CD4-positive, CD25-positive, alpha-beta regulatory T cell (primary cell): ENCODE measurements around the gene TMEM87A. TPM values are rescaled to one million over a fixed set of nuclear protein-coding genes. Genes with fewer than 3 reads are reported as not detected.
A peak's percentile ranks its signal among the peaks of the same experiment; 100 is the strongest.
"Not testable (repeated sequence)": the region's sequence is repeated elsewhere in the genome, so short reads cannot be mapped to it uniquely, and the experiment has no call there.

Experiments used
- ATAC-seq, 2 donors: fragments of 150-1000 bp; cut with Tn5 transposase; one replicate each; pipeline ENCODE4 v1.10.0; 2021; ENCODE audit warnings: low read depth in 2 of 2, moderate number of reproducible peaks in 2 of 2, moderate library complexity in 1 of 2
- DNase-seq, 3 donors: peaks; one replicate each; pipeline versions ENCODE4 v3.0.0 to v3.0.0-alpha.2; 2012 to 2022; ENCODE audit warnings: mixed read lengths in 1 of 3
- H3K27ac ChIP-seq: one replicate; pipeline ENCODE4 v1.7.0; 2013; ENCODE audit warnings: mild to moderate bottlenecking, low read length; ENCODE audit not compliant: insufficient read depth, poor library complexity, severe bottlenecking
- H3K27me3 ChIP-seq: one replicate; pipeline ENCODE4 v1.7.0; 2013; ENCODE audit warnings: low read length; ENCODE audit not compliant: control insufficient read depth, insufficient read depth
- H3K36me3 ChIP-seq: one replicate; pipeline ENCODE4 v1.7.0; 2013; ENCODE audit warnings: mild to moderate bottlenecking, low read length, moderate library complexity; ENCODE audit not compliant: control insufficient read depth, insufficient read depth
- H3K4me1 ChIP-seq: 2 replicates; pipeline ENCODE4 v1.7.0; 2013; ENCODE audit warnings: mild to moderate bottlenecking, low read length; ENCODE audit not compliant: insufficient read depth, control insufficient read depth, poor library complexity, severe bottlenecking
- H3K4me3 ChIP-seq: one replicate; pipeline ENCODE4 v1.7.0; 2013; ENCODE audit warnings: low read depth, mild to moderate bottlenecking, low read length, moderate library complexity
- H3K9me3 ChIP-seq, 2 experiments: 1 replicate in 1 of 2; 2 replicates in 1 of 2; pipeline ENCODE4 v1.7.0; 2013; ENCODE audit warnings: low read length in 2 of 2, mild to moderate bottlenecking in 1 of 2, moderate library complexity in 1 of 2; ENCODE audit not compliant: control insufficient read depth in 2 of 2
- H3K27ac Mint-ChIP-seq, 3 donors: one replicate each; pipeline ENCODE4 v1.8.0; 2020 to 2022; ENCODE audit warnings: mild to moderate bottlenecking in 3 of 3, mixed read lengths in 3 of 3, moderate library complexity in 2 of 3
- H3K27me3 Mint-ChIP-seq: one replicate; pipeline ENCODE4 v1.8.0; 2022; ENCODE audit warnings: mild to moderate bottlenecking, mixed read lengths
- H3K36me3 Mint-ChIP-seq: one replicate; pipeline ENCODE4 v1.8.0; 2020; ENCODE audit warnings: mixed read lengths
- H3K4me1 Mint-ChIP-seq, 4 donors: one replicate each; pipeline ENCODE4 v1.8.0; 2020 to 2022; ENCODE audit warnings: mixed read lengths in 4 of 4, mild to moderate bottlenecking in 1 of 4
- H3K4me3 Mint-ChIP-seq, 4 donors: one replicate each; pipeline ENCODE4 v1.8.0; 2020 to 2022; ENCODE audit warnings: mild to moderate bottlenecking in 4 of 4, mixed read lengths in 4 of 4, moderate library complexity in 3 of 4
- H3K9me3 Mint-ChIP-seq, 7 donors: one replicate each; pipeline ENCODE4 v1.8.0; 2020 to 2022; ENCODE audit warnings: mixed read lengths in 7 of 7, mild to moderate bottlenecking in 3 of 7, moderate library complexity in 2 of 7
- polyA plus RNA-seq, 4 donors: library from polyadenylated mRNA; unstranded; fragments of 300-500 nt; fragmentation: Illumina TruSeq; gene quantifications; one replicate each; pipeline ENCODE4 v1.2.3, GENCODE V29; 2021
- total RNA-seq: library from RNA; stranded (reverse); gene quantifications from one replicate; pipeline ENCODE4 v1.2.3, GENCODE V29; 2022

Gene TMEM87A
- total and polyA plus RNA-seq, 5 donors from 2014 or later, result 60.8 to 82.1 (median 68.1) TPM

- H3K36me3 ChIP-seq, H3K27ac ChIP-seq, H3K27me3 Mint-ChIP-seq, DNase-seq, H3K9me3 ChIP-seq, H3K4me1 ChIP-seq, H3K4me1 Mint-ChIP-seq, H3K4me3 Mint-ChIP-seq, H3K27me3 ChIP-seq, H3K27ac Mint-ChIP-seq, H3K4me3 ChIP-seq, ATAC-seq: not testable (repeated sequence)
- peaks cover 40% of the 10 kb centered on the region for H3K36me3 Mint-ChIP-seq
- H3K9me3 Mint-ChIP-seq, result peaks cover 2 to 17% (median 7%) of the 10 kb centered on the region in 7 donors
Measured at GRCh38 chr15:42301004-42301403, 27.8 kb upstream of the TMEM87A start.

GRCh38 chr15:42289166-42289565, 15.9 kb upstream of the TMEM87A start:
- Mint-ChIP-seq H3K9me3 (no peaks in the 10 kb centered on the region), H3K27ac (peak overlapping the region in 1 of 3 donors; percentile 71), H3K36me3 (peaks cover 70% of the 10 kb centered on the region), H3K4me3 (no peak overlapping the region), H3K27me3 (no peaks in the 10 kb centered on the region), H3K4me1 (peaks cover 0 to 3% (median 0%) of the 10 kb centered on the region in 4 donors)
- ATAC-seq (no peak), DNase-seq (no peak)
- Histone ChIP-seq H3K36me3 (peaks cover 51% of the 10 kb centered on the region), H3K4me3 (no peak overlapping the region), H3K9me3 (no peaks in the 10 kb centered on the region), H3K27ac (no peak overlapping the region), H3K27me3 (no peaks in the 10 kb centered on the region), H3K4me1 (no peaks in the 10 kb centered on the region)

GRCh38 chr15:42287931-42288330, 14.7 kb upstream of the TMEM87A start:
- H3K36me3 ChIP-seq, result peaks cover 57% of the 10 kb centered on the region

DNA sequence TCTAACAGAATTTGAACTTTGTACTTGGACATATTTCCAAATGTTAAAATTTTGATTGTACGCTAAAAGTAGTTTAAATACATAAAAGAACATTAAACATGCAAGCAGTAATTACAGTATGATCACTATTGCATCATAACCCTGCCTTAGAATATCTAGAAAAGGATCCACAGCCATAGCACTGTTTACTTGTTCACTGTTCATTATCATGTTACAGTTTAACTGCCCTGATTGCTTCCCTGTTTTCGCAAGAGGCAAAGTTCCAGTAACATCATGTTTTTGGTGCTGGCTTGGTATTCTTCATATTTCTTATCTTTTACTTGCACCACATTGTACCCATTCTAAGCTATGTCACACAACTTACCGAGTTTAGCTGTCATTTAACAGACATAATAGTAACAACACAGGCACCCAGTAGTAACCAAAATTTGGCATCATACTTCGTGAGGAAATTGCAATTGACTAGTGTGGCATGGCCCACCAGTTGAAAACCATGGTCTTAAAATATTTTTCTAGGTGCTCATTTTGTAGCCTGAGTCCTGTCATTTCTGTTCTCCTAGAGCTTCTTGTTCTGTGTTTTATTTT, 13.3 kb upstream of the TMEM87A start:
- no peaks in the 10 kb centered on the region for H3K27me3 Mint-ChIP-seq

More at GRCh38 chr15:42287931-42288330, 14.7 kb upstream of the TMEM87A start:
- Mint-ChIP-seq H3K4me3 (no peak overlapping the region), H3K9me3 (no peaks in the 10 kb centered on the region), H3K27me3 (no peaks in the 10 kb centered on the region), H3K36me3 (peaks cover 58% of the 10 kb centered on the region), H3K27ac (no peak overlapping the region), H3K4me1 (peaks cover 0 to 4% (median 1%) of the 10 kb centered on the region in 4 donors)
- Histone ChIP-seq H3K4me1 (no peaks in the 10 kb centered on the region), H3K9me3 (no peaks in the 10 kb centered on the region), H3K27ac (no peak overlapping the region), H3K4me3 (no peak overlapping the region), H3K27me3 (no peaks in the 10 kb centered on the region)
- ATAC-seq, result no peak
- no peak for DNase-seq

GRCh38 chr15:42285034-42285433, 11.8 kb upstream of the TMEM87A start:
- peaks cover 45% of the 10 kb centered on the region for H3K36me3 Mint-ChIP-seq
- no peaks in the 10 kb centered on the region for H3K9me3 Mint-ChIP-seq
- Histone ChIP-seq H3K9me3 (no peaks in the 10 kb centered on the region), H3K4me3 (no peak overlapping the region), H3K4me1 (no peaks in the 10 kb centered on the region), H3K27me3 (no peaks in the 10 kb centered on the region), H3K36me3 (peaks cover 54% of the 10 kb centered on the region), H3K27ac (no peak overlapping the region)
- DNase-seq (no peak), ATAC-seq (no peak)
- H3K4me1 Mint-ChIP-seq, result peaks cover 0 to 6% (median 1%) of the 10 kb centered on the region in 4 donors
- H3K4me3 Mint-ChIP-seq, result no peak overlapping the region
- H3K27me3 Mint-ChIP-seq, result no peaks in the 10 kb centered on the region
- no peak overlapping the region for H3K27ac Mint-ChIP-seq

More for the DNA sequence above, 13.3 kb upstream of the TMEM87A start:
- DNase-seq (no peak), ATAC-seq (no peak)
- Mint-ChIP-seq H3K9me3 (no peaks in the 10 kb centered on the region), H3K4me3 (no peak overlapping the region), H3K4me1 (peaks cover 0 to 6% (median 1%) of the 10 kb centered on the region in 4 donors), H3K36me3 (peaks cover 50% of the 10 kb centered on the region), H3K27ac (no peak overlapping the region)
- Histone ChIP-seq H3K9me3 (no peaks in the 10 kb centered on the region), H3K4me1 (no peaks in the 10 kb centered on the region), H3K4me3 (no peak overlapping the region), H3K27ac (no peak overlapping the region), H3K27me3 (no peaks in the 10 kb centered on the region), H3K36me3 (peaks cover 52% of the 10 kb centered on the region)

- Histone ChIP-seq H3K27ac (no peak overlapping the region), H3K27me3 (no peaks in the 10 kb centered on the region), H3K9me3 (no peaks in the 10 kb centered on the region), H3K36me3 (peaks cover 54% of the 10 kb centered on the region), H3K4me1 (no peaks in the 10 kb centered on the region), H3K4me3 (no peak overlapping the region)
- Mint-ChIP-seq H3K4me3 (no peak overlapping the region), H3K4me1 (peaks cover 0 to 6% (median 1%) of the 10 kb centered on the region in 4 donors), H3K9me3 (no peaks in the 10 kb centered on the region), H3K27ac (no peak overlapping the region), H3K27me3 (no peaks in the 10 kb centered on the region), H3K36me3 (peaks cover 43% of the 10 kb centered on the region)
- ATAC-seq (no peak), DNase-seq (no peak)
Measured at GRCh38 chr15:42284551-42284950, 11.3 kb upstream of the TMEM87A start.

GRCh38 chr15:42283671-42284070, 10.4 kb upstream of the TMEM87A start:
- H3K36me3 Mint-ChIP-seq, result peaks cover 37% of the 10 kb centered on the region
- no peaks in the 10 kb centered on the region for H3K4me1 ChIP-seq
- DNase-seq (no peak), ATAC-seq (no peak)
- H3K4me3 Mint-ChIP-seq, result no peak overlapping the region
- no peak overlapping the region for H3K27ac Mint-ChIP-seq
- no peak overlapping the region for H3K27ac ChIP-seq
- H3K36me3 ChIP-seq, result peaks cover 58% of the 10 kb centered on the region
- H3K9me3 ChIP-seq, result no peaks in the 10 kb centered on the region
- no peaks in the 10 kb centered on the region for H3K9me3 Mint-ChIP-seq
- H3K27me3 ChIP-seq, result no peaks in the 10 kb centered on the region
- H3K4me1 Mint-ChIP-seq, result peaks cover 0 to 6% (median 1%) of the 10 kb centered on the region in 4 donors
- no peak overlapping the region for H3K4me3 ChIP-seq
- no peaks in the 10 kb centered on the region for H3K27me3 Mint-ChIP-seq

DNA sequence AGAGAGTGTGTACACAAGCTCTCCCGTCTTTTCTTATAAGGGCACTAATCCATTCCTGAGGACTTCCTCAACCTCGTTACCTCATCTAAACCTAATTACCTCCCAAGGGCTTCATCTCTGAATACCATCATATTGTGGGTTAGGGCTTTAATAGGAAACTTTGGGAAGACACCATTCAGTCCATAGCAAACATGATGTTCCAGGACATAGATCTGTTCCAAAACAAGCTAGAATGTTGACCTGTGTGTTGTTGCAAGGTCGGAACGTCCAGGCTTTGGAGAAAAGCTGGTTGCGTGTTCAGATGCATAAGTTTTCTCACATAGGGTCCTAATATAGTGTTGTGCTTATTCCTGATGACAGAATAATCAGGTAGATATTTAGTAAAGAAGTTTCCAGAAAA, 9.7 kb upstream of the TMEM87A start:
- H3K9me3 Mint-ChIP-seq, result no peaks in the 10 kb centered on the region
- no peak overlapping the region for H3K27ac Mint-ChIP-seq
- Histone ChIP-seq H3K27me3 (no peaks in the 10 kb centered on the region), H3K4me1 (no peaks in the 10 kb centered on the region), H3K9me3 (no peaks in the 10 kb centered on the region), H3K4me3 (no peak overlapping the region), H3K36me3 (peaks cover 51% of the 10 kb centered on the region), H3K27ac (no peak overlapping the region)
- DNase-seq (no peak), ATAC-seq (no peak)
- no peak overlapping the region for H3K4me3 Mint-ChIP-seq
- H3K36me3 Mint-ChIP-seq, result peaks cover 31% of the 10 kb centered on the region
- H3K4me1 Mint-ChIP-seq, result peaks cover 0 to 6% (median 1%) of the 10 kb centered on the region in 4 donors
- H3K27me3 Mint-ChIP-seq, result no peaks in the 10 kb centered on the region
